H9 (cell line): Measurements from ENCODE around the gene VPS13A. TPM values are rescaled to one million over a fixed set of nuclear protein-coding genes. Genes with fewer than 3 reads are reported as not detected.

ENCODE experiments used
- DNase-seq: peaks from one replicate; pipeline ENCODE4 v3.0.0-alpha.2; 2017
- H2AFZ ChIP-seq: one replicate; pipeline ENCODE4 v1.6.1; 2013; ENCODE audit warnings: mild to moderate bottlenecking, low read length, control low read depth, moderate library complexity
- H2AK5ac ChIP-seq: 2 replicates; pipeline ENCODE4 v1.6.1; 2013; ENCODE audit warnings: low read length, control low read depth, mixed read lengths; ENCODE audit not compliant: insufficient read length
- H2BK120ac ChIP-seq: one replicate; pipeline ENCODE4 v1.6.1; 2013; ENCODE audit warnings: low read depth, mild to moderate bottlenecking, low read length, control low read depth, inconsistent platforms; ENCODE audit not compliant: poor library complexity, severe bottlenecking
- H2BK12ac ChIP-seq: 2 replicates; pipeline ENCODE4 v1.6.1; 2013; ENCODE audit warnings: low read length, control low read depth, mixed read lengths, low read depth; ENCODE audit not compliant: insufficient read length
- H2BK15ac ChIP-seq: 2 replicates; pipeline ENCODE4 v1.6.1; 2013; ENCODE audit warnings: low read depth, low read length, control low read depth
- H2BK20ac ChIP-seq: one replicate; pipeline ENCODE4 v1.6.1; 2013; ENCODE audit warnings: low read depth, mild to moderate bottlenecking, low read length, control low read depth, inconsistent platforms; ENCODE audit not compliant: poor library complexity, severe bottlenecking
- H2BK5ac ChIP-seq: 2 replicates; pipeline ENCODE4 v1.6.1; 2013; ENCODE audit warnings: low read length, control low read depth, mixed read lengths; ENCODE audit not compliant: insufficient read length
- H3K14ac ChIP-seq: 2 replicates; pipeline ENCODE4 v1.6.1; 2013; ENCODE audit warnings: low read length, control low read depth; ENCODE audit not compliant: insufficient read depth
- H3K18ac ChIP-seq: 2 replicates; pipeline ENCODE4 v1.6.1; 2013; ENCODE audit warnings: low read depth, mild to moderate bottlenecking, mixed read lengths, low read length, control low read depth; ENCODE audit not compliant: insufficient read length
- H3K23ac ChIP-seq: 2 replicates; pipeline ENCODE4 v1.6.1; 2013; ENCODE audit warnings: low read length, control low read depth, mixed read lengths, low read depth; ENCODE audit not compliant: insufficient read length
- H3K23me2 ChIP-seq: 2 replicates; pipeline ENCODE4 v1.6.1; 2013; ENCODE audit warnings: low read depth, mild to moderate bottlenecking, mixed read lengths, low read length, control low read depth; ENCODE audit not compliant: insufficient read length, poor library complexity, severe bottlenecking
- H3K27ac ChIP-seq: 2 replicates; pipeline ENCODE4 v1.5.1; 2013; ENCODE audit warnings: low read length, control low read depth, mixed read lengths, low read depth; ENCODE audit not compliant: insufficient read length
- H3K27me3 ChIP-seq: 2 replicates; pipeline ENCODE4 v1.6.1; 2013; ENCODE audit warnings: low read length, control low read depth, inconsistent platforms; ENCODE audit not compliant: insufficient read depth
- H3K4ac ChIP-seq: 2 replicates; pipeline ENCODE4 v1.6.1; 2013; ENCODE audit warnings: low read depth, mild to moderate bottlenecking, control low read depth, inconsistent platforms, low read length, moderate library complexity
- H3K4me1 ChIP-seq: 2 replicates; pipeline ENCODE4 v1.6.1; 2013; ENCODE audit warnings: low read length, control low read depth, inconsistent platforms; ENCODE audit not compliant: insufficient read depth
- H3K4me2 ChIP-seq: 2 replicates; pipeline ENCODE4 v1.6.1; 2013; ENCODE audit warnings: low read length, control low read depth, mixed read lengths; ENCODE audit not compliant: insufficient read length, insufficient read depth
- H3K56ac ChIP-seq: 2 replicates; pipeline ENCODE4 v1.6.1; 2013; ENCODE audit warnings: low read depth, mild to moderate bottlenecking, mixed read lengths, low read length, control low read depth; ENCODE audit not compliant: insufficient read length
- H3K79me1 ChIP-seq: 2 replicates; pipeline ENCODE4 v1.6.1; 2013; ENCODE audit warnings: low read depth, mild to moderate bottlenecking, moderate library complexity, low read length, control low read depth, inconsistent platforms; ENCODE audit not compliant: insufficient read depth, poor library complexity, severe bottlenecking
- H3K79me2 ChIP-seq: 2 replicates; pipeline ENCODE4 v1.6.1; 2013; ENCODE audit warnings: low read length, control low read depth, inconsistent platforms; ENCODE audit not compliant: insufficient read depth
- H3K9ac ChIP-seq: 2 replicates; pipeline ENCODE4 v1.6.1; 2013; ENCODE audit warnings: low read length, control low read depth, mixed read lengths; ENCODE audit not compliant: insufficient read length; ENCODE audit errors: extremely low read depth
- H3K9me3 ChIP-seq: one replicate; pipeline ENCODE4 v1.6.1; 2013; ENCODE audit warnings: low read depth, low read length, inconsistent platforms; ENCODE audit not compliant: control insufficient read depth
- H3T11ph ChIP-seq: one replicate; pipeline ENCODE4 v1.6.1; 2013; ENCODE audit warnings: mild to moderate bottlenecking, low read length, control low read depth, inconsistent platforms
- H4K20me1 ChIP-seq: one replicate; pipeline ENCODE4 v1.6.1; 2013; ENCODE audit not compliant: control insufficient read depth, insufficient read length, insufficient read depth
- H4K5ac ChIP-seq: 2 replicates; pipeline ENCODE4 v1.6.1; 2013; ENCODE audit warnings: low read depth, mild to moderate bottlenecking, mixed read lengths, low read length, control low read depth; ENCODE audit not compliant: insufficient read length
- H4K8ac ChIP-seq: replicated peaks from 2 replicates; pipeline ENCODE4 v1.6.1; 2013; ENCODE audit warnings: low read length, control low read depth, mixed read lengths, low read depth; ENCODE audit not compliant: insufficient read length
- H4K91ac ChIP-seq: 2 replicates; pipeline ENCODE4 v1.6.1; 2013; ENCODE audit warnings: low read depth, mild to moderate bottlenecking, moderate library complexity, mixed read lengths, low read length, control low read depth; ENCODE audit not compliant: insufficient read length
- H3K27ac Mint-ChIP-seq, 3 experiments: 2 replicates in 2 of 3; 3 replicates in 1 of 3; pipeline ENCODE4 v1.8.0; 2020 to 2021; ENCODE audit warnings: mixed read lengths in 3 of 3, mild to moderate bottlenecking in 1 of 3, moderate library complexity in 1 of 3
- H3K27me3 Mint-ChIP-seq: 2 replicates; pipeline ENCODE4 v1.8.0; 2021; ENCODE audit warnings: low read depth, mild to moderate bottlenecking, moderate library complexity, mixed read lengths
- H3K36me3 Mint-ChIP-seq, 3 experiments: 2 replicates in 2 of 3; 3 replicates in 1 of 3; pipeline ENCODE4 v1.8.0; 2020 to 2021; ENCODE audit warnings: low read depth in 3 of 3, mixed read lengths in 3 of 3; ENCODE audit not compliant: insufficient read depth in 1 of 3
- H3K4me1 Mint-ChIP-seq, 2 experiments: 2 replicates each; pipeline ENCODE4 v1.8.0; 2020; ENCODE audit warnings: mixed read lengths in 2 of 2
- H3K4me3 Mint-ChIP-seq, 2 experiments: 2 replicates in 1 of 2; 3 replicates in 1 of 2; pipeline ENCODE4 v1.8.0; 2020 to 2021; ENCODE audit warnings: mild to moderate bottlenecking in 2 of 2, mixed read lengths in 2 of 2, moderate library complexity in 1 of 2
- H3K9me3 Mint-ChIP-seq, 2 experiments: 2 replicates in 1 of 2; 3 replicates in 1 of 2; pipeline ENCODE4 v1.8.0; 2020; ENCODE audit warnings: mild to moderate bottlenecking in 2 of 2, mixed read lengths in 2 of 2, moderate library complexity in 1 of 2
- CTCF ChIP-seq: fragments of 200-600 bp; sonication (generic); conservative IDR thresholded peaks from 3 replicates; pipeline ENCODE4 v1.8.0; 2021; ENCODE audit warnings: antibody characterized with exemption, mild to moderate bottlenecking
- WGBS: extraction: QIAGEN DNeasy Blood & Tissue Kit; methylation state at CpG from one replicate; pipeline ENCODE4 v1.1.7; 2013; ENCODE audit warnings: missing lambda C conversion rate, low lambda C conversion rate, mixed read lengths; ENCODE audit not compliant: insufficient read length; ENCODE audit errors: extremely low coverage; 5-methylcytosine and 5-hydroxymethylcytosine counted together
- total RNA-seq: library from RNA; stranded (reverse); gene quantifications from 2 replicates; pipeline ENCODE4 v1.2.1, GENCODE V29; 2021

The VPS13A gene
- total RNA-seq, 1 experiment from 2014 or later, result 34.0 TPM

- H3K23me2 ChIP-seq, result no peaks in the 10 kb centered on the region
- H2BK15ac ChIP-seq, result no peak overlapping the region
- Mint-ChIP-seq H3K4me1 (no peaks in the 10 kb centered on the region), H3K4me3 (no peak overlapping the region), H3K27ac (no peak overlapping the region), H3K9me3 (no peaks in the 10 kb centered on the region), H3K36me3 (peaks cover 10 to 30% (median 27%) of the 10 kb centered on the region in 3 experiments; a peak in 6 of 7 replicates), H3K27me3 (no peaks in the 10 kb centered on the region)
- no peak overlapping the region for H3T11ph ChIP-seq
- H3K27me3 ChIP-seq, result no peaks in the 10 kb centered on the region
- no peak overlapping the region for H2AFZ ChIP-seq
- H4K8ac ChIP-seq, result no peak overlapping the region
- no peak overlapping the region for H3K9ac ChIP-seq
- no peak for TF ChIP-seq CTCF
- DNase-seq, result no peak
- H2BK20ac ChIP-seq, result no peak overlapping the region
- no peak overlapping the region for H3K18ac ChIP-seq
- no peak overlapping the region for H4K5ac ChIP-seq
- no peak overlapping the region for H2BK12ac ChIP-seq
- H2BK120ac ChIP-seq, result no peak overlapping the region
- no peaks in the 10 kb centered on the region for H3K9me3 ChIP-seq
- no peaks in the 10 kb centered on the region for H3K79me2 ChIP-seq
- H3K56ac ChIP-seq, result no peak overlapping the region
- no peak overlapping the region for H3K4ac ChIP-seq
- no peak overlapping the region for H3K14ac ChIP-seq
- H4K91ac ChIP-seq, result no peak overlapping the region
- no peak overlapping the region for H3K23ac ChIP-seq
- no peaks in the 10 kb centered on the region for H3K79me1 ChIP-seq
- no peaks in the 10 kb centered on the region for H3K4me1 ChIP-seq
- H3K4me2 ChIP-seq, result no peak overlapping the region
- no peak overlapping the region for H2AK5ac ChIP-seq
- no peaks in the 10 kb centered on the region for H4K20me1 ChIP-seq
- H3K27ac ChIP-seq, result no peak overlapping the region
- no peak overlapping the region for H2BK5ac ChIP-seq
- no CpG with 5 or more reads among the region's 2 CpGs for WGBS
These were observed 129.8 kb downstream of the VPS13A start for GRCh38 chr9:77307166-77307565.
